KMS-11 (cell line): ENCODE measurements around the gene UGCG.

Experiments used
- H2AFZ ChIP-seq: fragments of 200-600 bp; sonication (generic); 2 replicates; pipeline ENCODE4 v1.6.1; 2016; ENCODE audit warnings: antibody characterized with exemption, mixed run types, low read depth
- H3K27ac ChIP-seq: fragments of 200-600 bp; sonication (generic); 2 replicates; pipeline ENCODE4 v1.6.1; 2016; ENCODE audit warnings: mild to moderate bottlenecking, mixed run types
- H3K27me3 ChIP-seq: fragments of 200-600 bp; sonication (generic); 2 replicates; pipeline ENCODE4 v1.6.1; 2017; ENCODE audit warnings: mild to moderate bottlenecking, low read depth, mixed run types, moderate library complexity; ENCODE audit not compliant: insufficient read depth
- H3K36me3 ChIP-seq: fragments of 200-600 bp; sonication (generic); 2 replicates; pipeline ENCODE4 v1.6.1; 2017; ENCODE audit warnings: mild to moderate bottlenecking, mixed run types; ENCODE audit not compliant: insufficient read depth
- H3K4me1 ChIP-seq: fragments of 200-600 bp; sonication (generic); 2 replicates; pipeline ENCODE4 v1.6.1; 2016; ENCODE audit warnings: mild to moderate bottlenecking, low read depth, mixed run types; ENCODE audit not compliant: poor library complexity, severe bottlenecking
- H3K4me2 ChIP-seq: fragments of 200-600 bp; sonication (generic); 2 replicates; pipeline ENCODE4 v1.7.0; 2016; ENCODE audit warnings: mild to moderate bottlenecking, mixed run types
- H3K4me3 ChIP-seq: fragments of 200-600 bp; sonication (generic); IDR thresholded peaks from 2 replicates; pipeline ENCODE4 v1.6.1; 2017; ENCODE audit warnings: low read depth, low read length, mixed read lengths; ENCODE audit not compliant: insufficient read depth
- H3K79me2 ChIP-seq: fragments of 200-600 bp; sonication (generic); 2 replicates; pipeline ENCODE4 v1.6.1; 2016; ENCODE audit warnings: low read depth, mixed run types; ENCODE audit not compliant: insufficient read depth
- H3K9ac ChIP-seq: fragments of 200-600 bp; sonication (generic); 2 replicates; pipeline ENCODE4 v1.6.1; 2016; ENCODE audit warnings: mild to moderate bottlenecking, mixed run types
- H4K20me1 ChIP-seq: fragments of 200-600 bp; sonication (generic); 2 replicates; pipeline ENCODE4 v1.6.1; 2016; ENCODE audit warnings: mild to moderate bottlenecking, mixed run types; ENCODE audit not compliant: insufficient read depth
- CTCF ChIP-seq: fragments of 200-600 bp; sonication (generic); conservative IDR thresholded peaks from 2 replicates; pipeline ENCODE4 v1.6.1; 2017; ENCODE audit warnings: low read depth, mild to moderate bottlenecking, antibody characterized with exemption, low read length, moderate library complexity, mixed read lengths

UGCG gene

GRCh38 chr9:111939322-111939721 lies 42.7 kb downstream of the UGCG start:
- no peaks in the 10 kb centered on the region for H3K79me2 ChIP-seq
- H2AFZ ChIP-seq = no peak overlapping the region
- H3K4me3 ChIP-seq = no peak overlapping the region
- peaks cover 1% of the 10 kb centered on the region for H3K4me1 ChIP-seq
- TF ChIP-seq CTCF = no peak
- H3K9ac ChIP-seq = no peak overlapping the region
- H4K20me1 ChIP-seq = no peaks in the 10 kb centered on the region
- H3K27ac ChIP-seq = no peak overlapping the region
- H3K4me2 ChIP-seq = no peak overlapping the region
- H3K27me3 ChIP-seq = no peaks in the 10 kb centered on the region
- H3K36me3 ChIP-seq = no peaks in the 10 kb centered on the region

- H4K20me1 ChIP-seq = no peaks in the 10 kb centered on the region
- TF ChIP-seq CTCF = no peak
- H3K79me2 ChIP-seq = no peaks in the 10 kb centered on the region
- H3K4me3 ChIP-seq = no peak overlapping the region
- H3K9ac ChIP-seq = no peak overlapping the region
- H3K27me3 ChIP-seq = no peaks in the 10 kb centered on the region
- peaks cover 15% of the 10 kb centered on the region for H3K4me1 ChIP-seq
- no peaks in the 10 kb centered on the region for H3K36me3 ChIP-seq
- no peak overlapping the region for H3K27ac ChIP-seq
- no peak overlapping the region for H3K4me2 ChIP-seq
- H2AFZ ChIP-seq = no peak overlapping the region
Observed at GRCh38 chr9:111940697-111941096, 44.1 kb downstream of the UGCG start.

GRCh38 chr9:111943200-111943599 lies 46.6 kb downstream of the UGCG start:
- H3K79me2 ChIP-seq = no peaks in the 10 kb centered on the region
- H3K4me2 ChIP-seq = no peak overlapping the region
- peaks cover 17% of the 10 kb centered on the region for H3K4me1 ChIP-seq
- no peak overlapping the region for H3K4me3 ChIP-seq
- no peaks in the 10 kb centered on the region for H3K36me3 ChIP-seq
- no peak overlapping the region for H3K9ac ChIP-seq
- TF ChIP-seq CTCF = no peak
- no peaks in the 10 kb centered on the region for H3K27me3 ChIP-seq
- H2AFZ ChIP-seq = no peak overlapping the region
- H3K27ac ChIP-seq = no peak overlapping the region
- no peaks in the 10 kb centered on the region for H4K20me1 ChIP-seq

- Histone ChIP-seq H3K36me3 (no peaks in the 10 kb centered on the region), H4K20me1 (no peaks in the 10 kb centered on the region), H3K27me3 (no peaks in the 10 kb centered on the region), H2AFZ (no peak overlapping the region), H3K79me2 (no peaks in the 10 kb centered on the region), H3K4me3 (no peak overlapping the region), H3K4me2 (no peak overlapping the region), H3K4me1 (peaks cover 17% of the 10 kb centered on the region), H3K27ac (no peak overlapping the region), H3K9ac (no peak overlapping the region)
- TF ChIP-seq CTCF = no peak
Observed at GRCh38 chr9:111943746-111944145, 47.1 kb downstream of the UGCG start.
